ENCODE results near the gene LTK.

The LTK gene

GRCh38 chr15:41495736-41496599 lies 17.7 kb downstream of the LTK start:
- DNase-seq = peak in 1 of 3 donors; percentile 15

GRCh38 chr15:41494922-41495735 lies 18.5 kb downstream of the LTK start:
- peak in 1 of 3 donors; percentile 55 for DNase-seq

- peak in 1 of 3 donors; percentile 44 for DNase-seq
Measured at GRCh38 chr15:41494190-41494921, 19.3 kb downstream of the LTK start.

- DNase-seq = no peak
Measured at GRCh38 chr15:41493902-41494189, 19.8 kb downstream of the LTK start.

- DNase-seq = peak; percentile 93 to 98 (median 96)
Measured at GRCh38 chr15:41493205-41493901, 20.3 kb downstream of the LTK start, which contains the start of gene ITPKA. Gene ITPKA (plus strand): TSS chr15:41493874. CDS start chr15:41493928, 54 bp downstream.

GRCh38 chr15:41492597-41493204 lies 20.9 kb downstream of the LTK start:
- no peak for DNase-seq

- no peak for DNase-seq
Measured at GRCh38 chr15:41491889-41492288, 21.7 kb downstream of the LTK start.

- peak; percentile 78 to 92 (median 84) for DNase-seq
Measured at GRCh38 chr15:41490355-41490754, 23.3 kb downstream of the LTK start.

GRCh38 chr15:41489641-41490040 lies 24.0 kb downstream of the LTK start:
- no peak for DNase-seq

GRCh38 chr15:41487802-41488201 lies 25.8 kb downstream of the LTK start:
- DNase-seq = no peak

GRCh38 chr15:41487381-41487780 lies 26.2 kb downstream of the LTK start:
- no peak for DNase-seq

- DNase-seq = no peak
Measured at GRCh38 chr15:41486286-41486685, 27.3 kb downstream of the LTK start.

- DNase-seq = no peak
Measured at GRCh38 chr15:41484937-41485625, 28.5 kb downstream of the LTK start.

- DNase-seq = no peak
Measured at GRCh38 chr15:41483519-41483918, 30.1 kb downstream of the LTK start.

GRCh38 chr15:41483115-41483514 lies 30.5 kb downstream of the LTK start:
- DNase-seq = peak; percentile 33 to 43 (median 35)

- no peak for DNase-seq
Measured at GRCh38 chr15:41482110-41482877, 31.3 kb downstream of the LTK start.

GRCh38 chr15:41480396-41481140 lies 33.1 kb downstream of the LTK start:
- no peak for DNase-seq

- no peak for DNase-seq
Measured at GRCh38 chr15:41476416-41477048, 37.1 kb downstream of the LTK start.

GRCh38 chr15:41474941-41475340 lies 38.7 kb downstream of the LTK start:
- no peak for DNase-seq
